B cell (primary cell): ENCODE results near the gene TTC28. TPM values are rescaled to one million over a fixed set of nuclear protein-coding genes. Genes with fewer than 3 reads are reported as not detected.
"Not testable (repeated sequence)": the region's sequence is repeated elsewhere in the genome, so short reads cannot be mapped to it uniquely, and the experiment has no call there.

Experiments
- ATAC-seq: fragments of 200-7000 bp; cut with Tn5 transposase; one replicate; pipeline ENCODE4 v1.10.0; 2021; ENCODE audit warnings: low read depth, mild to moderate bottlenecking, moderate number of reproducible peaks, moderate library complexity
- CTCF ChIA-PET: fragments of 350-600 bp; sonication (Branson Sonifier 250); formaldehyde crosslinking; loops from one replicate; lab custom pipeline; 2021; ENCODE audit warnings: antibody characterized with exemption, inconsistent platforms; lab: Charles Lee
- POLR2A ChIA-PET: fragments of 350-600 bp; sonication (Branson Sonifier 250); formaldehyde crosslinking; loops from one replicate; lab custom pipeline; 2021; ENCODE audit warnings: antibody characterized with exemption; lab: Charles Lee
- DNase-seq: peaks from one replicate; pipeline ENCODE4 v3.0.0; 2013
- H2AFZ ChIP-seq: 2 replicates; pipeline ENCODE4 v1.6.1; 2012; ENCODE audit warnings: mild to moderate bottlenecking, low read depth, low read length; ENCODE audit not compliant: insufficient read depth, poor library complexity, severe bottlenecking
- H3K27ac ChIP-seq, 2 donors: 1 replicate in 1 of 2; 2 replicates in 1 of 2; pipeline ENCODE4 v1.5.1; 2012 to 2013; ENCODE audit warnings: low read length in 2 of 2, mild to moderate bottlenecking in 2 of 2, moderate library complexity in 1 of 2
- H3K27me3 ChIP-seq, 4 experiments: fragments of 200-600 bp in 1 of 4; sonication (generic) in 1 of 4; replicated peaks in 1 of 4; 1 replicate in 2 of 4; 2 replicates in 2 of 4; pipeline versions ENCODE4 v1.6.1 to v1.7.0; 2013 to 2016; ENCODE audit warnings: low read length in 3 of 4, mild to moderate bottlenecking in 2 of 4, mixed read lengths in 1 of 4, moderate library complexity in 1 of 4; ENCODE audit not compliant: insufficient read depth in 4 of 4, control insufficient read depth in 3 of 4; ENCODE audit errors: control extremely low read depth in 1 of 4
- H3K36me3 ChIP-seq, 2 experiments: replicated peaks in 1 of 2; 1 replicate in 1 of 2; 2 replicates in 1 of 2; pipeline versions ENCODE4 v1.6.1 to v1.7.1; 2013; ENCODE audit warnings: low read length in 1 of 2; ENCODE audit not compliant: insufficient read depth in 2 of 2, control insufficient read depth in 1 of 2; ENCODE audit errors: control extremely low read depth in 1 of 2, extremely low read depth in 1 of 2
- H3K4me1 ChIP-seq, 2 donors: fragments of 200-600 bp in 1 of 2; sonication (generic) in 1 of 2; 1 replicate in 1 of 2; 2 replicates in 1 of 2; pipeline versions ENCODE4 v1.5.1 to v1.6.1; 2013 to 2017; ENCODE audit warnings: low read length in 2 of 2; ENCODE audit not compliant: control insufficient read depth in 2 of 2, insufficient read depth in 2 of 2
- H3K4me2 ChIP-seq: replicated peaks from 2 replicates; pipeline ENCODE3; 2012; ENCODE audit warnings: mild to moderate bottlenecking, low read depth, low read length; ENCODE audit not compliant: poor library complexity, severe bottlenecking
- H3K4me3 ChIP-seq, 5 experiments: fragments of 200-600 bp in 1 of 5; sonication (generic) in 1 of 5; 1 replicate in 3 of 5; 2 replicates in 2 of 5; pipeline versions ENCODE4 v1.5.1 to v1.7.0; 2011 to 2016; ENCODE audit warnings: low read length in 4 of 5, mild to moderate bottlenecking in 4 of 5, low read depth in 2 of 5, control low read depth in 1 of 5, moderate library complexity in 1 of 5; ENCODE audit not compliant: insufficient read depth in 1 of 5; ENCODE audit errors: control extremely low read depth in 1 of 5, extremely low read depth in 1 of 5
- H3K79me2 ChIP-seq: fragments of 200-600 bp; sonication (generic); one replicate; pipeline ENCODE4 v1.6.0; 2016; ENCODE audit warnings: low read length; ENCODE audit not compliant: control insufficient read depth, insufficient read depth
- H3K9ac ChIP-seq: fragments of 200-600 bp; sonication (generic); 2 replicates; pipeline ENCODE4 v1.6.1; 2017; ENCODE audit warnings: mild to moderate bottlenecking, low read length, moderate library complexity
- H3K9me3 ChIP-seq, 3 donors: one replicate each; pipeline versions ENCODE4 v1.6.1 to v1.7.1; 2013; ENCODE audit warnings: low read length in 2 of 3; ENCODE audit not compliant: control insufficient read depth in 2 of 3, insufficient read depth in 1 of 3; ENCODE audit errors: control extremely low read depth in 1 of 3
- H4K20me1 ChIP-seq: 2 replicates; pipeline ENCODE4 v1.6.0; 2012; ENCODE audit warnings: mild to moderate bottlenecking, low read length; ENCODE audit not compliant: insufficient read depth, control insufficient read depth, poor library complexity, severe bottlenecking
- H3K27ac Mint-ChIP-seq: one replicate; pipeline ENCODE4 v1.8.0; 2021; ENCODE audit warnings: mixed read lengths
- H3K27me3 Mint-ChIP-seq: one replicate; pipeline ENCODE4 v1.8.0; 2021; ENCODE audit warnings: mixed read lengths
- H3K4me1 Mint-ChIP-seq: one replicate; pipeline ENCODE4 v1.8.0; 2021; ENCODE audit warnings: mixed read lengths
- H3K4me3 Mint-ChIP-seq: one replicate; pipeline ENCODE4 v1.8.0; 2021; ENCODE audit warnings: mixed read lengths
- H3K9me3 Mint-ChIP-seq: one replicate; pipeline ENCODE4 v1.8.0; 2022; ENCODE audit warnings: mixed read lengths; ENCODE audit not compliant: insufficient read depth
- CTCF ChIP-seq: fragments of 200-600 bp; IDR thresholded peaks from one replicate; pipeline ENCODE4 v1.8.0; 2022; ENCODE audit warnings: antibody characterized with exemption, mild to moderate bottlenecking
- EZH2 ChIP-seq: IDR thresholded peaks from 2 replicates; pipeline ENCODE4 v1.6.1; 2012; ENCODE audit warnings: borderline replicate concordance, low read depth, mild to moderate bottlenecking, moderate library complexity, low read length; ENCODE audit not compliant: insufficient read depth, poor library complexity, severe bottlenecking
- WGBS: methylation state at CpG from one replicate; pipeline ENCODE4 v1.1.5; 2013; ENCODE audit warnings: missing lambda C conversion rate; ENCODE audit not compliant: insufficient coverage; 5-methylcytosine and 5-hydroxymethylcytosine counted together
- intact Hi-C: fragments of 100-400 bp; cut with micrococcal nuclease; formaldehyde crosslinking; loops from one replicate; pipeline ENCODE4 v1.10.0; 2022
- polyA plus RNA-seq: library from polyadenylated mRNA; depleted of rRNA; stranded (reverse); fragments of >200 nt; gene quantifications from 2 replicates; pipeline ENCODE4 v1.2.3, GENCODE V29; 2012
- total RNA-seq, 2 donors: library from RNA; stranded (reverse); fragments of 120-200 nt in 1 of 2; gene quantifications; 1 replicate in 1 of 2; 2 replicates in 1 of 2; pipeline versions ENCODE4 v1.2.3 to v1.2.4, GENCODE V29; 2013 to 2022

The TTC28 gene
- total and polyA plus RNA-seq, 2 donors (not counting 1 experiment from before 2014, with no cell fraction given) = 4.5 to 7.3 TPM

GRCh38 chr22:28553108-28553866, 126.4 kb downstream of the TTC28 start:
- POLR2A ChIA-PET, CTCF ChIA-PET, H3K4me3 Mint-ChIP-seq, H4K20me1 ChIP-seq, intact Hi-C loops, H3K4me2 ChIP-seq, H3K4me1 Mint-ChIP-seq, ATAC-seq, H3K9me3 Mint-ChIP-seq, H3K27ac Mint-ChIP-seq, H3K79me2 ChIP-seq, H3K9ac ChIP-seq, DNase-seq, H3K9me3 ChIP-seq, H2AFZ ChIP-seq, H3K27me3 ChIP-seq, H3K27me3 Mint-ChIP-seq, H3K36me3 ChIP-seq, H3K4me3 ChIP-seq, H3K4me1 ChIP-seq, H3K27ac ChIP-seq: not testable (repeated sequence)
- 100% methylated on average over 7 of the region's 51 CpGs for WGBS

DNA sequence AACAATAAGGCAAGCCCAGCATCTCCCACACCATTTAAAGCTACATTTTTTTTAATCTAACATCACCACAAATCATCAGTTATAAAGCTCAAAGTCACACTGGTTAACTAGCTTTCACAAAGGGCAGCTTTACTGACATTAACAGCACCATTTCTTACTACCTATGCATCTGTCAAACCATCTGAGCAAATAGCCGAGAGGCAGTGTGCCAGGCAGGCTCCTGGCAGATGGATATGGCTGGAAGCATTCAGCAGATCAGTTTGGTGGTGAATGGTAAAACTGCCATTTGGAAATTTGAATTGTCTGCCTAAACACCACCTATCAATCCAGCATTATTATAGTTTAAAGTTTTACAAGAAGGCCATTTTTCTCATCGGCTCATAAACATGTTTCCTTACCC, 131.2 kb downstream of the TTC28 start:
- no peaks in the 10 kb centered on the region for H3K36me3 ChIP-seq
- CTCF ChIA-PET = no interaction called here
- Mint-ChIP-seq H3K4me1 (no peaks in the 10 kb centered on the region), H3K9me3 (no peaks in the 10 kb centered on the region), H3K27ac (no peak overlapping the region), H3K27me3 (no peaks in the 10 kb centered on the region), H3K4me3 (no peak overlapping the region)
- no peaks in the 10 kb centered on the region for H3K9me3 ChIP-seq
- H4K20me1 ChIP-seq = no peaks in the 10 kb centered on the region
- intact Hi-C loops = no loop called here
- POLR2A ChIA-PET = no interaction called here
- ATAC-seq (no peak), DNase-seq (no peak)
- H2AFZ ChIP-seq = no peak overlapping the region
- H3K9ac ChIP-seq = no peak overlapping the region
- H3K27ac ChIP-seq = no peak overlapping the region
- H3K4me3 ChIP-seq = no peak overlapping the region
- H3K79me2 ChIP-seq = no peaks in the 10 kb centered on the region
- 100% methylated on average over 1 of the region's 2 CpGs for WGBS
- TF ChIP-seq CTCF (no peak), EZH2 (no peak)
- H3K4me1 ChIP-seq = no peaks in the 10 kb centered on the region
- no peak overlapping the region for H3K4me2 ChIP-seq
- H3K27me3 ChIP-seq = no peaks in the 10 kb centered on the region
